Hepatocyte (in vitro differentiated cells): Measurements from ENCODE around the gene SBF1. TPM values are rescaled to one million over a fixed set of nuclear protein-coding genes. Genes with fewer than 3 reads are reported as not detected.

ENCODE experiments used
- DNase-seq: peaks from one replicate; pipeline ENCODE4 v3.0.0-alpha.2; 2016; ENCODE audit warnings: low spot score
- H2AFZ ChIP-seq: fragments of 200-600 bp; sonication (generic); 2 replicates; pipeline ENCODE4 v1.6.0; 2016; ENCODE audit warnings: antibody characterized with exemption, mild to moderate bottlenecking
- H3K27ac ChIP-seq: fragments of 200-600 bp; sonication (generic); 2 replicates; pipeline ENCODE4 v1.5.1; 2016; ENCODE audit warnings: mild to moderate bottlenecking
- H3K27me3 ChIP-seq: fragments of 200-600 bp; sonication (generic); 2 replicates; pipeline ENCODE4 v1.6.1; 2016
- H3K36me3 ChIP-seq: fragments of 200-600 bp; sonication (generic); replicated peaks from 2 replicates; pipeline ENCODE4 v1.5.1; 2016; ENCODE audit warnings: low read depth; ENCODE audit not compliant: insufficient read depth
- H3K4me1 ChIP-seq: fragments of 200-600 bp; sonication (generic); 2 replicates; pipeline ENCODE4 v1.5.1; 2016; ENCODE audit warnings: mild to moderate bottlenecking, moderate library complexity; ENCODE audit not compliant: insufficient read depth
- H3K4me2 ChIP-seq: fragments of 200-600 bp; sonication (generic); 2 replicates; pipeline ENCODE4 v1.6.0; 2016
- H3K4me3 ChIP-seq: fragments of 200-600 bp; sonication (generic); 2 replicates; pipeline ENCODE4 v1.5.1; 2016; ENCODE audit warnings: mild to moderate bottlenecking
- H3K79me2 ChIP-seq: fragments of 200-600 bp; sonication (generic); 2 replicates; pipeline ENCODE4 v1.6.0; 2017; ENCODE audit warnings: mild to moderate bottlenecking
- H3K9me2 ChIP-seq: fragments of 200-600 bp; sonication (generic); replicated peaks from 2 replicates; pipeline ENCODE4 v1.6.0; 2017; ENCODE audit warnings: mild to moderate bottlenecking; ENCODE audit not compliant: insufficient read depth
- H3K9me3 ChIP-seq: fragments of 200-600 bp; sonication (generic); 2 replicates; pipeline ENCODE4 v1.5.1; 2016; ENCODE audit warnings: low read depth, mild to moderate bottlenecking
- H4K20me1 ChIP-seq: fragments of 200-600 bp; sonication (generic); 2 replicates; pipeline ENCODE4 v1.6.0; 2016; ENCODE audit warnings: mild to moderate bottlenecking; ENCODE audit not compliant: insufficient read depth, poor library complexity, severe bottlenecking
- CTCF ChIP-seq: fragments of 200-600 bp; sonication (generic); IDR thresholded peaks from 2 replicates; pipeline ENCODE4 v1.5.1; 2016; ENCODE audit warnings: antibody characterized with exemption, mild to moderate bottlenecking; ENCODE audit not compliant: poor library complexity
- EZH2 ChIP-seq: fragments of 200-600 bp; sonication (generic); IDR thresholded peaks from 2 replicates; pipeline ENCODE4 v1.6.1; 2016; ENCODE audit warnings: antibody characterized with exemption, mild to moderate bottlenecking, borderline replicate concordance
- EZH2phosphoT487 ChIP-seq: fragments of 200-600 bp; sonication (generic); IDR thresholded peaks from one replicate; pipeline ENCODE4 v1.6.1; 2018; ENCODE audit warnings: antibody characterized with exemption, mild to moderate bottlenecking, low read depth, moderate library complexity; ENCODE audit not compliant: unreplicated experiment, severe bottlenecking
- WGBS: methylation state at CpG from one replicate; pipeline ENCODE4 v1.1.6; 2016; ENCODE audit warnings: low lambda C conversion rate; ENCODE audit errors: missing lambda C conversion rate; 5-methylcytosine and 5-hydroxymethylcytosine counted together
- polyA plus RNA-seq: library from polyadenylated mRNA; unstranded; fragments of >200 nt; fragmentation: Nextera tagmentation; extraction: Ambion mirVana; gene quantifications from 2 replicates; pipeline ENCODE4 v1.2.1, GENCODE V29; 2016
- total RNA-seq: library from RNA; depleted of rRNA; stranded (reverse); fragments of >200 nt; gene quantifications from 2 replicates; pipeline ENCODE4 v1.2.3, GENCODE V29; 2014

Gene SBF1
- total and polyA plus RNA-seq, 2 experiments from 2014 or later = 34.5 to 49.5 TPM

GRCh38 chr22:50489363-50490243, 14.8 kb upstream of the SBF1 start:
- DNase-seq = no peak
- H3K4me2 ChIP-seq = no peak overlapping the region
- no peaks in the 10 kb centered on the region for H3K4me1 ChIP-seq
- no peaks in the 10 kb centered on the region for H3K9me2 ChIP-seq
- no peaks in the 10 kb centered on the region for H3K9me3 ChIP-seq
- no peak for TF ChIP-seq EZH2
- no peak for TF ChIP-seq EZH2phosphoT487
- no peak for TF ChIP-seq CTCF
- H3K4me3 ChIP-seq = no peak overlapping the region
- no peaks in the 10 kb centered on the region for H3K27me3 ChIP-seq
- no peak overlapping the region for H2AFZ ChIP-seq
- H3K36me3 ChIP-seq = no peaks in the 10 kb centered on the region
- H3K27ac ChIP-seq = no peak overlapping the region
- 91% methylated on average over 18 of the region's 31 CpGs for WGBS
- no peaks in the 10 kb centered on the region for H3K79me2 ChIP-seq
- no peaks in the 10 kb centered on the region for H4K20me1 ChIP-seq

GRCh38 chr22:50488886-50489285, 14.1 kb upstream of the SBF1 start:
- WGBS = 80% methylated on average over 4 of the region's 19 CpGs
- Histone ChIP-seq H3K4me3 (no peak overlapping the region), H3K9me2 (no peaks in the 10 kb centered on the region), H3K79me2 (no peaks in the 10 kb centered on the region), H3K9me3 (no peaks in the 10 kb centered on the region), H3K4me2 (no peak overlapping the region), H3K4me1 (peaks cover 5% of the 10 kb centered on the region), H3K36me3 (no peaks in the 10 kb centered on the region), H4K20me1 (no peaks in the 10 kb centered on the region), H3K27ac (no peak overlapping the region), H2AFZ (no peak overlapping the region), H3K27me3 (no peaks in the 10 kb centered on the region)
- DNase-seq = no peak
- TF ChIP-seq EZH2 (no peak), EZH2phosphoT487 (no peak), CTCF (no peak)

- Histone ChIP-seq H3K4me2 (no peak overlapping the region), H3K4me1 (peaks cover 8% of the 10 kb centered on the region), H3K27me3 (no peaks in the 10 kb centered on the region), H3K4me3 (no peak overlapping the region), H2AFZ (no peak overlapping the region), H3K27ac (no peak overlapping the region), H3K9me2 (no peaks in the 10 kb centered on the region), H4K20me1 (no peaks in the 10 kb centered on the region), H3K79me2 (no peaks in the 10 kb centered on the region), H3K9me3 (no peaks in the 10 kb centered on the region), H3K36me3 (no peaks in the 10 kb centered on the region)
- TF ChIP-seq EZH2phosphoT487 (no peak), CTCF (no peak), EZH2 (no peak)
- no peak for DNase-seq
- WGBS = 91% methylated on average over 6 of the region's 18 CpGs
Measured at GRCh38 chr22:50488006-50488677, 13.3 kb upstream of the SBF1 start.
